CD4-positive, alpha-beta memory T cell (primary cell): ENCODE data around the gene SLC43A3. TPM values are rescaled to one million over a fixed set of nuclear protein-coding genes. Genes with fewer than 3 reads are reported as not detected.

Experiments
- CTCF ChIA-PET: fragments of 350-600 bp; sonication (Branson Sonifier 250); formaldehyde crosslinking; loops from one replicate; lab custom pipeline; 2021; ENCODE audit warnings: inconsistent platforms; ENCODE audit not compliant: partially characterized antibody; lab: Charles Lee
- POLR2A ChIA-PET: fragments of 350-600 bp; sonication (Branson Sonifier 250); formaldehyde crosslinking; loops from one replicate; lab custom pipeline; 2021; ENCODE audit not compliant: partially characterized antibody; lab: Charles Lee
- DNase-seq, 5 donors: peaks; one replicate each; pipeline versions ENCODE4 v3.0.0 to v3.0.0-alpha.2; 2020 to 2022; ENCODE audit warnings: mixed read lengths in 1 of 5
- H3K27ac ChIP-seq: one replicate; pipeline ENCODE4 v1.7.0; 2013; ENCODE audit warnings: low read depth, low read length
- H3K27me3 ChIP-seq: 2 replicates; pipeline ENCODE4 v1.7.0; 2013; ENCODE audit warnings: mild to moderate bottlenecking, low read length, moderate library complexity; ENCODE audit not compliant: insufficient read depth
- H3K36me3 ChIP-seq: 2 replicates; pipeline ENCODE4 v1.7.0; 2013; ENCODE audit warnings: mild to moderate bottlenecking, low read length, moderate library complexity; ENCODE audit not compliant: insufficient read depth
- H3K4me1 ChIP-seq: 2 replicates; pipeline ENCODE4 v1.7.0; 2013; ENCODE audit warnings: mild to moderate bottlenecking, low read length, moderate library complexity; ENCODE audit not compliant: insufficient read depth
- H3K4me3 ChIP-seq, 2 donors: one replicate each; pipeline ENCODE4 v1.7.0; 2013; ENCODE audit warnings: low read length in 2 of 2, mild to moderate bottlenecking in 1 of 2
- H3K9me3 ChIP-seq, 2 donors: one replicate each; pipeline ENCODE4 v1.7.0; 2013; ENCODE audit warnings: low read length in 2 of 2, control low read depth in 1 of 2; ENCODE audit not compliant: control insufficient read depth in 1 of 2
- H3K27ac Mint-ChIP-seq, 7 donors: one replicate each; pipeline ENCODE4 v1.8.0; 2020 to 2021; ENCODE audit warnings: mixed read lengths in 7 of 7, mild to moderate bottlenecking in 6 of 7, inconsistent platforms in 3 of 7, moderate library complexity in 3 of 7
- H3K27me3 Mint-ChIP-seq, 2 donors: one replicate each; pipeline ENCODE4 v1.8.0; 2020 to 2021; ENCODE audit warnings: mixed read lengths in 2 of 2
- H3K36me3 Mint-ChIP-seq, 2 donors: one replicate each; pipeline ENCODE4 v1.8.0; 2020 to 2021; ENCODE audit warnings: mixed read lengths in 2 of 2, inconsistent platforms in 1 of 2, mild to moderate bottlenecking in 1 of 2
- H3K4me1 Mint-ChIP-seq, 4 donors: one replicate each; pipeline ENCODE4 v1.8.0; 2020 to 2021; ENCODE audit warnings: mixed read lengths in 4 of 4, mild to moderate bottlenecking in 1 of 4
- H3K4me3 Mint-ChIP-seq, 8 donors: one replicate each; pipeline ENCODE4 v1.8.0; 2020 to 2021; ENCODE audit warnings: mixed read lengths in 8 of 8, mild to moderate bottlenecking in 7 of 8, moderate library complexity in 6 of 8, inconsistent platforms in 3 of 8
- H3K9me3 Mint-ChIP-seq, 8 donors: one replicate each; pipeline ENCODE4 v1.8.0; 2020 to 2021; ENCODE audit warnings: mixed read lengths in 8 of 8, mild to moderate bottlenecking in 5 of 8, inconsistent platforms in 3 of 8, moderate library complexity in 1 of 8
- intact Hi-C: fragments of 100-400 bp; cut with micrococcal nuclease; formaldehyde crosslinking; loops from one replicate; pipeline ENCODE4 v1.15.1; 2023
- polyA plus RNA-seq, 2 donors: library from polyadenylated mRNA; unstranded; fragments of 300-500 nt; fragmentation: Illumina TruSeq; gene quantifications; one replicate each; pipeline ENCODE4 v1.2.3, GENCODE V29; 2021
- total RNA-seq, 2 experiments: library from RNA; stranded (reverse); gene quantifications; one replicate each; pipeline ENCODE4 v1.2.3, GENCODE V29; 2021

Gene SLC43A3
- total and polyA plus RNA-seq, 4 experiments from 2014 or later, result 15.1 to 18.5 (median 16.7) TPM

DNA sequence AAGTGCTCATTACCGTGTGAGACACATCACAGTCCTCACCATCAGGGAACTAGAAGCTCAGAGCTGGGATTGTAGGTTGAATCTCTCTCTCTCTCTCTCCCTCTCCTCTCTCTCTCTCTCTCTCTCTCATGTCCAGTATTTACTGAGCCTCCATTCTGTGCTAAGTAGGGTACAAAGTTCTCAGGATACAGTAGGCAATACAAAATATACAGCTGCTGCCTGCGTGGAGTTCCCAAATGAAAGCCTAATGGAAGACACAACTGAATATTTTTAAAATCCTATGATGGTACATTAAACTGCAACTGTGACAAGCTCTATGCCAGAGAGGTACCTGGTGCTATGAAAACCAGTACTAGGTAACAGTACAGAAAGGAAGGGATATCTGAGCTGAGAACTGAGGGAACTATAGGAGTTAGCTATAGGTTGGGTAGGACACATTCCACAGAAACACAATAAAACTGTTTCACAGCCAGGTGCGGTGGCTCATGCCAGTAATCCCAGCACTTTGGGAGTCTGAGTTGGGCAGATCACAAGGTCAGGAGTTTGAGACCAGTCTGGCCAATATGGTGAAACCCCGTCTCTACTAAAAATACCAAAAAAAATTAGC lies 26.8 kb downstream of the SLC43A3 start:
- Mint-ChIP-seq H3K4me1 (peaks cover 0 to 5% (median 0%) of the 10 kb centered on the region in 4 donors), H3K36me3 (no peaks in the 10 kb centered on the region), H3K27me3 (no peaks in the 10 kb centered on the region), H3K4me3 (no peak overlapping the region), H3K27ac (no peak overlapping the region), H3K9me3 (no peaks in the 10 kb centered on the region)
- DNase-seq, result no peak
- intact Hi-C loops, result no loop called here
- Histone ChIP-seq H3K27me3 (no peaks in the 10 kb centered on the region), H3K36me3 (no peaks in the 10 kb centered on the region), H3K4me1 (no peaks in the 10 kb centered on the region), H3K27ac (no peak overlapping the region), H3K9me3 (no peaks in the 10 kb centered on the region), H3K4me3 (no peak overlapping the region)
- CTCF ChIA-PET, result interaction anchor here (0.8 to 1.4 kb wide), 2 partner anchors 52 to 58 kb away, joined by 3 to 4 read pairs; no protein-coding TSS in a partner anchor
- POLR2A ChIA-PET, result interaction anchor here (0.6 kb wide), 1 partner anchor 50 kb away, joined by 3 read pairs; no protein-coding TSS in a partner anchor

DNA sequence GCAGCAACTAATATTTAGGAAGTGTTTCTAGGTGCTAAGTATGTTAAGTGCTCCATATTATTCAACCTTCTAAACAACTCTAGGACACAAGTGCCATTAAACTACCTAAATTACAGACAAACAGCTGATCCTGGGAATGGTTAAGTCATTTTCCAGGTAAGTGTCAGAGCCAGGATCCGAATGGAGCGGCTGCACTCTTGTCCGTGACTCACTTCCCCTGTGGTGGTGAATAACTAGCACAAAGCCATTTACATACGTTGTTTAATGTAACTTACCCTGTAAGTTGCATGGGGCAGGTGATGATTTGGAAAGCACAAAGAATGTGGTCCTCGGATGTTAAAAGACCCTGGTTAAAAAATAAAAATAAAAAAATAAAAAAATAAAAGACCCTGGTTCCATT lies 27.7 kb downstream of the SLC43A3 start:
- H3K4me1 ChIP-seq, result no peaks in the 10 kb centered on the region
- H3K27ac ChIP-seq, result no peak overlapping the region
- Mint-ChIP-seq H3K27ac (no peak overlapping the region), H3K4me3 (no peak overlapping the region), H3K9me3 (no peaks in the 10 kb centered on the region), H3K27me3 (no peaks in the 10 kb centered on the region), H3K4me1 (peaks cover 0 to 5% (median 0%) of the 10 kb centered on the region in 4 donors), H3K36me3 (no peaks in the 10 kb centered on the region)
- intact Hi-C loops, result no loop called here
- ChIA-PET CTCF (interaction anchor here (1.4 kb wide), 1 partner anchor 58 kb away, joined by 4 read pairs; no protein-coding TSS in a partner anchor), POLR2A (interaction anchor here (0.6 kb wide), 1 partner anchor 49 kb away, joined by 3 read pairs; no protein-coding TSS in a partner anchor)
- no peaks in the 10 kb centered on the region for H3K36me3 ChIP-seq
- H3K27me3 ChIP-seq, result no peaks in the 10 kb centered on the region
- no peaks in the 10 kb centered on the region for H3K9me3 ChIP-seq
- DNase-seq, result no peak
- no peak overlapping the region for H3K4me3 ChIP-seq

DNA sequence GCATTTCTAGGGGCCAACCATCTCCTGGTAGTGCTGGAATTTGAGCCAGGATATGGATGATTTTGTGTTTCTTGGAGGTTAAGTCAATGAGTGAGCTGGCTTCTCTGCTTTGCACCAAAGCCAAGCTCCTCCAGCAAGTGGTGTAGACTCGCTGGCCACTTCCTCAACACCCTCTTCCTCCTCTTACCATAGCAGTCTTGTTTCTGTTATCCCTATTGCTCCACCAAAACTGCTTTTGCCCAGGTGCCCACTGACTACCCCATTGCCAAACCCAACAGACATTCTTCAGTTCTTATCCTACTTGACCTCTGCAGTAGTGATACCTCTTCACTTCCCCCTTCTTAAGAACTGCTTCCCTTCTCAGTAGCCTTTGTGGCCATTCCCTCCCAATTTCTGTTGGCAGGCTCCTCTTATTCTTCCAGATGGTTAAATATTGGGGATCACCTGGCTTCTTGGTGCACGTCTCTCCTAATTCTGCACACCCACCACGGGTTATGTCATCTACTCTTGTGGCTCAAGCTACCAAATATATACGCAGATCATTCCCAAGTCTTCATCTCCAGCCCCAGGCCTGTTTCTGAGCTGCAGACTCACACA lies 29.4 kb downstream of the SLC43A3 start:
- no peaks in the 10 kb centered on the region for H3K27me3 ChIP-seq
- ChIA-PET CTCF (interaction anchor here (2.9 kb wide), 1 partner anchor 60 kb away, joined by 10 read pairs; no protein-coding TSS in a partner anchor), POLR2A (no interaction called here)
- H3K27ac ChIP-seq, result no peak overlapping the region
- Mint-ChIP-seq H3K27ac (no peak overlapping the region), H3K36me3 (no peaks in the 10 kb centered on the region), H3K27me3 (no peaks in the 10 kb centered on the region), H3K4me3 (no peak overlapping the region), H3K9me3 (no peaks in the 10 kb centered on the region), H3K4me1 (no peaks in the 10 kb centered on the region)
- H3K36me3 ChIP-seq, result no peaks in the 10 kb centered on the region
- H3K4me3 ChIP-seq, result no peak overlapping the region
- no peak for DNase-seq
- intact Hi-C loops, result no loop called here
- no peaks in the 10 kb centered on the region for H3K9me3 ChIP-seq
- H3K4me1 ChIP-seq, result no peaks in the 10 kb centered on the region

DNA sequence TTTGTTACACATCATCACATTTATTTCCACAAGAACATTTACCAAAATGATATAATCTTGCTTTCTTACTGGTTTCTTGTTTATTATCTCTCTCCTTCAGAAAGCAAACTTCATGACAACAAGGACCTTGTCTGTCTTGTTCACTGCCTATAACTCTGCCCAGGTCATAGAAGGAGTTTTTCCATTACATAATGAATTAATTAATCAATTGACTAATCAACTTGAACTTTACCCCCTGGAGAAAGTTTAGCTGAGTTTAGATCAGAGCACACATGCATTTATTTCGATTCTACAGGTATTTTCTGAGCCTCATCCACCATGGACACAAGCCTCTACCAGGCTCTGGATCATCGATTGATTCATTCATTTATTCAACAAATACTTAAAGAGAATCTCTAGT lies 30.2 kb downstream of the SLC43A3 start:
- CTCF ChIA-PET, result interaction anchor here (2.9 kb wide), 1 partner anchor 61 kb away, joined by 10 read pairs; no protein-coding TSS in a partner anchor

DNA sequence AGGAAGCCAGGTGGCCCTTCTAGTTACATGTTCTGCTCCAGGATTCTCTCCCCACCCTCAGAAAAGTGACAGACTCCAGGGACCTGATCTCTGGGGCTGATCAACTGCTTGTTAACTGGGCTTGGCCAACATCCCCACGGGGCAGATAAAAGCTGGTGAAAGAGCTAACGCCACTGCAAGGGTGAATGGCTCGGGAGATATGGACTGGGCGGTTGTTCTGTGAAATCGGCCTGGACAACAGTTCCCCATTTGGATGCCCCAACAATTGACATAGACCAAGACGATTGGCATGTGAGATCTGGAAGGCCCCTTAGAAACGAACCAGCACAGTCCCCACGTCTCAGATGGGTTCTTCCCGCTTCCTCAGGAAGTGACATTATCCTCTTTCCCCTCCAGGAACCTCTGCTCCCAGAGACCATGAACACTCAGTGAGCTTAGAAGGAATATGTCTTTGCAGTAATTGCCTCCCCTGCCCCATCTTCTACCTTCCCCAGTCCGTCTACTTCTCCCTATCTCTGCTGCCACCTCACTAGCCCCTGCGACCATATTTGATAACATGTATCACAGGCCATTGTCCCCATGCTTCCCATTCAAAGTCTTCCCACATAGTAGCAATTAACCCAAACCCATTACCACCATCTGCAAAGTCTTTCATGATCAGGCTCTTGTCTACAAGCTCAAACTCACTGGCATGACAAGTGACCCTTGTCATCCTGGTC lies 30.9 kb downstream of the SLC43A3 start:
- no peaks in the 10 kb centered on the region for H3K36me3 Mint-ChIP-seq

More for the DNA sequence above, 30.2 kb downstream of the SLC43A3 start:
- intact Hi-C loops, result no loop called here
- DNase-seq, result no peak
- Mint-ChIP-seq H3K4me3 (no peak overlapping the region), H3K9me3 (no peaks in the 10 kb centered on the region), H3K36me3 (no peaks in the 10 kb centered on the region), H3K27ac (no peak overlapping the region), H3K27me3 (no peaks in the 10 kb centered on the region), H3K4me1 (no peaks in the 10 kb centered on the region)
- no peaks in the 10 kb centered on the region for H3K36me3 ChIP-seq
- no peaks in the 10 kb centered on the region for H3K9me3 ChIP-seq
- no peak overlapping the region for H3K4me3 ChIP-seq
- no peaks in the 10 kb centered on the region for H3K4me1 ChIP-seq
- no peaks in the 10 kb centered on the region for H3K27me3 ChIP-seq
- POLR2A ChIA-PET, result no interaction called here
- H3K27ac ChIP-seq, result no peak overlapping the region

DNA sequence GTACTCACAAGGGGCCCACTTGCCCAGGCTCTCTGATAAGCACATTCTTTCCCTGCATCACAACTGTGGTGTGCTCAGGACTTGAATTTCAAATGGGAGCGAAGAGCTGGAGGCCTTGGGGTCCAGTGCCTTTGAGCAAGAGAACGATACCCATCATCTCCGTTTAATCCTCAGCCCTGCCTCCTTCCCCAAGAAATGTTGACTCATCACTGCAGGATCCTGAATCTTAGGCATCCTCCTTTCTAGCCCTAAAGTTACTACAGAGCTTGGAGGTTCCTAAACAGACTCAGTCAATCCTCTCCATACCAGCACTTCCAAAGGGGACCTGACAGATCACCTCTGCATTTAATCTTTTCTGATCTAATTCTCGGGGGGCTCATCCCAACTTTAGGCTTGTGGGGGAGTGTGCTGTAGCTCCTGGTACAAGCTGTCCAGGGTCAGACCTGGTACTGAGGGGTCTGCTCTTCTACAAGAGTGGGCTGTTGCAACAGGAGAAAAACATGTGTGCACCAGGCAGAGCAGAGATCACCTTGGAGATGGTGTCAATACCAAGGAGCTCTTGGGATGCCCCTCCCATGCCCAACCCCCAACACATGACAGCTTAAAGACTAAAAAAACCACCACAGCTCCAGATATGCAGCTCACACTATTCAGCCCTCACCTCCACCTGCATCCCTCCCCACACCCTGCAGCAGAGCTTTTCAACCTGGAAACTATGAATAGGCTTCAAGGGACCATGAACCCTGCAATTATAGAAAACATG lies 32.5 kb downstream of the SLC43A3 start:
- Histone ChIP-seq H3K36me3 (no peaks in the 10 kb centered on the region), H3K4me1 (no peaks in the 10 kb centered on the region), H3K4me3 (no peak overlapping the region), H3K27ac (no peak overlapping the region), H3K27me3 (no peaks in the 10 kb centered on the region), H3K9me3 (no peaks in the 10 kb centered on the region)
- intact Hi-C loops, result no loop called here
- H3K4me1 Mint-ChIP-seq, result no peaks in the 10 kb centered on the region
- H3K36me3 Mint-ChIP-seq, result no peaks in the 10 kb centered on the region
- H3K4me3 Mint-ChIP-seq, result no peak overlapping the region
- ChIA-PET POLR2A (no interaction called here), CTCF (interaction anchor here (0.9 kb wide), 1 partner anchor 32 kb away, joined by 3 read pairs; no protein-coding TSS in a partner anchor)
- no peak overlapping the region for H3K27ac Mint-ChIP-seq
- DNase-seq, result no peak
- H3K27me3 Mint-ChIP-seq, result no peaks in the 10 kb centered on the region
- H3K9me3 Mint-ChIP-seq, result no peaks in the 10 kb centered on the region

More for the DNA sequence above, 30.9 kb downstream of the SLC43A3 start:
- Mint-ChIP-seq H3K4me3 (no peak overlapping the region), H3K27ac (no peak overlapping the region), H3K9me3 (no peaks in the 10 kb centered on the region), H3K27me3 (no peaks in the 10 kb centered on the region), H3K4me1 (no peaks in the 10 kb centered on the region)
- Histone ChIP-seq H3K4me1 (no peaks in the 10 kb centered on the region), H3K36me3 (no peaks in the 10 kb centered on the region), H3K27ac (no peak overlapping the region), H3K27me3 (no peaks in the 10 kb centered on the region), H3K4me3 (no peak overlapping the region), H3K9me3 (no peaks in the 10 kb centered on the region)
- POLR2A ChIA-PET, result no interaction called here
- no peak for DNase-seq
- CTCF ChIA-PET, result interaction anchor here (2.9 kb wide), 1 partner anchor 61 kb away, joined by 10 read pairs; no protein-coding TSS in a partner anchor
- intact Hi-C loops, result no loop called here
